LoVo (cell line): ENCODE measurements around the gene XBP1.
"Not testable (repeated sequence)": the region's sequence is repeated elsewhere in the genome, so short reads cannot be mapped to it uniquely, and the experiment has no call there.

ENCODE experiments used
- DNase-seq: peaks from one replicate; pipeline ENCODE4 v3.0.0-alpha.2; 2016; ENCODE audit warnings: low spot score

XBP1 gene

DNA sequence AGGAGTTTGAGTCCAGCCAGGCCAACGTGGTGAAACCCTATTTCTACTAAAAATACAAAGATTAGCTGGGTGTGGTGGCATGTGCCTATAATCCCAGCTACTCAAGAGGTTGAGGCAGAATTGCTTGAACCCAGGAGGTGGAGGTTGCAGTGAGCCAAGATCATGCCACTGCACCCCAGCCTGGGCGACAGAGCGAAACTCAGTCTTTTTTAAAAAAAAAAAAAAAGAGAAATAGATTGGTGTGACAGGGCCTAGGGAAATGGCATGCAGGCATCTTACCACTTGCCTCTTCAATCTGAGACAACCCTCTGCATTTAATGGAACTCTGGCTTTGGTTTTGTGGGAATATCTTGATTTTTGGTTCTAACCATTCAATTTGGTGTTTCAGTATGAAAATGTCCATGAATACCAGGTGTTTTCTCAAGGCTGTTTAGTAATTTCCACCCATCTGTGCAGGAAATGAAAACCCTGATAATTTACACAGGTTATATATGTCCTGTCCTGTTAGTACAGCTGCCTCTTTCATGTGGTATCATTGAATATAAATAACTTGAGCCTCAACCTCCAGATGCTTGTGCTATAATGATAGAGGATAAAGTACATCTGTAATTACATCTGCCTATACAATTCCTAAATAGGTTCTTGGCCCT, 8.4 kb downstream of the XBP1 start:
- DNase-seq, result no peak

DNA sequence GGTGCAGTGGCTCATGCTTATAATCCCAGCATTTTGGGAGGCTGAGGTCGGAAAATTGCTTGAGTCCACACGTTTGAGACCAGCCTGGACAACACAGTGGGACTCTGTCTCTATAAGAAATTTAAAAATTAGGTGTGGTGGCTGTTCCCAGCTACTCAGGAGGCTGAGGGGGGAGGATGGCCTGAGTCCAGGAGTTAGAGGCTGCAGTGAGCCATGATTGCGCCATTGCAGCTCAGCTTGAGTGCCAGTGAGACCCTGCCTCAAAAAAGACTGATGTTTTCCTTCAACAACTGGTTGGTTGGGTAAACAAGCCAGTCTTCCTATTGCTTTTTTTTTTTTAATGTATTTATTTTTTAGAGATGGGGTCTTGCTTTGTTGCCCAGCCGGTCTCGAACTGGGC, 9.2 kb downstream of the XBP1 start:
- DNase-seq, result no peak

DNA sequence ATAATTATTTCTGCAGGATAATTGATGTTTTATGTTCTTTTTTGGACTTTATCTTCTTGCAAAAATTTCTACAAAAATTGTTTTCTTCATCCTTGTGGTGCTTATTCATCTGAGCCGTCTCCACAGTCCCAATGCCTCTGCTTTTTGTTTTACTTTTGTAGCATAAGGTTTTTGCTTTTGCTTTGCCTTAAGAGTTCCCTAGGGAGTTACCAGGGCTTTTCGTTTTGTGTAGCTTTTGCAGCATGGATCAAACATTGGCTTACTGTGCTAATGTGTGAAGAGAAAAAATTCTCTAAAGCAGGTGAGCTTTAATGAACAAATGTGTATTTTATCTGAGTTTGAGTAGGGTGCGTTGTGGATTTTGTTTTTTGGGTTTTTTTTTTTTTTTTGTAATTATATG, 11.8 kb downstream of the XBP1 start:
- no peak for DNase-seq

DNA sequence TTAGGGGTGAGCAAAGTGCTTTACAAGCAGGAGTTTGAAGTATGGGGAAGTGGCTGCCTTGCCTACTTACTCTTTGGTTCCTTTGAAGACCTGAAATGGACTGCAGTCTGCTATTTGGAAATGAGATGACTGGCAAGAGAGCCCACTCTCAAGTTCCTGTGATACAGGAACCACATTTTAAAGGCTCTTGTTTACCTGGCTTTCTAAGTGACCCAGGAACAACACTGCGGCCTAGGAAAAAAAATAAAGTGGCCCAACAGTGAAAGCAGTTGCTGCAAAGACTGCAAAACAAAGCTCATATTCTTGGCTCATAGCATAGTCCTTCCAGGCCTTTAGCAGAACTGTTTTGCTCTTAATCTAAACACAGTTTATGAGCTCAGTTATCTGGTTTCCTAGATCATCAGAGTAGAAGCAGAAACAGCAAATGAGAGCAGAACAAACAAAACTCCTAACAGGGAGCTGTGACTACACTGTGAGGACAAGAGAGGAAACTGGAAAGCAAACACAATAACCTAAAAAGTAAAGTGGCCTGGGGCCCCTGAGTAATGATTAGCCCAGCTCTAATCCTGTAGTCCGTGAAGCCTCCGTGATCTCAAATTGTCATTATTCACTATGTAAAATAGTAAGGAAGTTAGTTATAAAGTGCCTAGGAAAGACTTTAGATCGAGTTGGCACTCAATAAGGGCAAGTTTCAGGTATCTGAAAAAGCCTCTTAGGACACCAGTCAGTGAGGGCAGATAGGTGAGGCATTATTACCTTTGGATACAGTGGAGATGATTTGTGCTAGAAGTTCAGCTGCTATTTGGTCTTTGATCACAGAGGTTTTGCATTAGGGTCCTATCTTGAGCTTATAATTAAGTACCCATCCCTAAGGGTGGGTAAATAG, 16.3 kb downstream of the XBP1 start:
- no peak for DNase-seq

DNA sequence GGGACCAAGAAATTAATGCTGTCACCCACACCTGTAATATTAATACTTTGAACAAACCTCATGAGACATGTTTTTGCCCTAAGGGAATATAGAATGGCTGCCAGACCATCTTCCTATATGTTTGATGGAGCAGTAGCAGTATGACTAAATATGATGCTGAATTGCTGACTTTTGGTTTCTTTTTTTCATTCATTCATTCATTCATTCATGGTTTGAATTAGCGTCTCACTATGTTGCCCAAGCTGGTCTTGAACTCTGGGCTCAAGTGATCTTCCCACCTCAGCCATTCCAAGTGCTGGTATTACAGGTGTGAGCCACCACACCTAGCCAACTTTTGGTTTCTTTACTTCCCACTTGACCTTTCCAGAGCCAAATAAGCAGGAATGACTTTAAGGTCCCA, 20.1 kb downstream of the XBP1 start:
- no peak for DNase-seq

DNA sequence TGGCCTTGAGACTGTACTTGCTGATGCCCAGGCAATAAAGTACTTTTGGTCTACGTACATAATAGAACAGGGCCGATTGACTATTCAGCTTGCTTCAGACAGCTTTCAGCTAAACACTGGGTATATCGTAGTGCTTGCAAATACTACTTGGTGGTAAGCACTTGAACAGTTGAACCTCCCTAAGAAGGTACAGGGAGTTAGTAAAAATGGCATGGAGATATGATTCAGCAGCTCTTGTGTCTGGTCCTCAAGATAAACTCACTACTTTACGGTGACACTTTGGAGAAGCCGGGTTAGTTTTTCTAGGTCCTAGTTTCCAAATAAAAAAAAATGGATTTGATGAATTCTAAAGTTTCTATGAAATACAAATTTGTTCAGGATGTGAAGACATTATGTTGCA, 20.5 kb downstream of the XBP1 start:
- no peak for DNase-seq

DNA sequence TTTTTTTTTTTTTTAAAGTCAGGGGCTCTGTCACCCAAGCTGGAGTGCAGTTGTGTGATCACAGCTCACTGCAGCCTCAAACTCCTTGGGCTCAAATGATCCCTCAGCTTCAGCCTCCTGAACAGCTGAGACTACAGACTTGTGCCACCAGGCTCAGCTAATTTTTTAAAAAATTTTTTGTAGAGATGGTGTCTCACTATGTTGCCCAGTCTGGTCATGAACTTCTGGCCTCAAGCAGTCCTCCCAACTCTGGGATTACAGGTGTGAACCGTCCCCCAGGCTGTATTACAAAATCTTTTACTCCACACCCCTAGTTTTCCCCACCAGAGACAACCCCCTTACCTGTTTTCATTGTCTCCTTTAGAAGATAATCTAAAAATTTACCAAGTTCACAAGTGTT, 26.0 kb downstream of the XBP1 start:
- DNase-seq, result no peak

DNA sequence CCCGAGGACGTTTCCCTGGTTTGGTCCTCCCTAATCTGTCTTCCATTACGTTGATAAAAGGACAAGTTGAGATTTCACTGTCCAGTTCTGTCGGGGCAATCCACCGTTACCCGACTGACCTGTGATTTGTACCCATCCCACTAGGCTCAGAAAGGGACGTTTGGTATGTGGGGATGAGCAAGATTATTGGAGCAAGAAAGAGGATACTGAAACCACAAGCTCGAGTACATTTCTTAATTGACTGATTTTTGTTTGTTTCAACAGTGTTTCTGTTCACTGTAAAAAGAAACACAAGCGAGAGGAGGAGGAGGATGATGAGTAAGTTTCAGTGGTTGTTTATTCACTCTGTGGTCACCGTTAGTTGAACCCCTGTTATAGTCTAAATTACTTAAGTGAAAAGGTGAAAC, 26.9 kb downstream of the XBP1 start:
- no peak for DNase-seq

DNA sequence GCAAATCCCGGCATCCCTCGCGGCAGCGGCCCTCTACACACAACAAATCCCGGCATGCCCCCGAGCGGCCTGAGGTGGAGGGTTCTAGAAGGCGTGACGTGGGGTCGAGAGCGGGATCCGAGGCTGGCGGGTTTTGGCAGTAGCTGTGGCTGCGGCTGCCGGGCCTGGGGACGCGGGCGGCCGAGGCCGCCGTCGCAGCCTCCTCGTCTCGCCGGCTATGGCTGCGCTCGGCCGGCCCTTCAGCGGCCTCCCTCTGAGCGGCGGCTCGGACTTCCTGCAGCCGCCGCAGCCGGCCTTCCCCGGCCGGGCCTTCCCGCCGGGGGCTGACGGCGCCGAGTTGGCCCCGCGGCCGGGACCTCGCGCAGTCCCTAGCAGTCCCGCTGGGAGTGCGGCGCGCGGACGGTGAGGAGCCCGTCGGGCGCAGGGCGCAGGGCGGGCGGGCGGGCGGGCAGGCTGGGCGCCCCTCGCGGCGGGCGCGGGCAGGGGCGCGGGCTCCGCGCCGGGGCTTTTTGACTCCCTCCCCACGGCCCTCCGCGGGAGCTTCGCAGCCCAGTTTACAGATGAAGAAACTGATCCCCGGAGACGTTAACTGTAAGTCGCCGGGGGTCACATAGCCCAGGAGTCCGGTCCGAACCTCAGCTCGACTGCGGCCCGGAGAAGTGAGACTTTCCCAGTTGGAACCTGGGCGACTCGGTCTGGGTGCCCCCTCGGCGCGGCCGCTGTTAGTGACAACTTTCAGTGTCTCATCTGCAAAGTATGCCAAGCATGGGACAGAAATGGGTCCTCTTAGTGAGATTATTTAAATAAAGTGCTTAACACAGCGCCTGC, 27.5 kb downstream of the XBP1 start, which contains the start of gene CCDC117:
CCDC117 (plus strand) TSS at position 63 of the 828 bp plus-strand sequence; CDS start at position 218, 155 bp downstream.
- DNase-seq, result peak; percentile 93

DNA sequence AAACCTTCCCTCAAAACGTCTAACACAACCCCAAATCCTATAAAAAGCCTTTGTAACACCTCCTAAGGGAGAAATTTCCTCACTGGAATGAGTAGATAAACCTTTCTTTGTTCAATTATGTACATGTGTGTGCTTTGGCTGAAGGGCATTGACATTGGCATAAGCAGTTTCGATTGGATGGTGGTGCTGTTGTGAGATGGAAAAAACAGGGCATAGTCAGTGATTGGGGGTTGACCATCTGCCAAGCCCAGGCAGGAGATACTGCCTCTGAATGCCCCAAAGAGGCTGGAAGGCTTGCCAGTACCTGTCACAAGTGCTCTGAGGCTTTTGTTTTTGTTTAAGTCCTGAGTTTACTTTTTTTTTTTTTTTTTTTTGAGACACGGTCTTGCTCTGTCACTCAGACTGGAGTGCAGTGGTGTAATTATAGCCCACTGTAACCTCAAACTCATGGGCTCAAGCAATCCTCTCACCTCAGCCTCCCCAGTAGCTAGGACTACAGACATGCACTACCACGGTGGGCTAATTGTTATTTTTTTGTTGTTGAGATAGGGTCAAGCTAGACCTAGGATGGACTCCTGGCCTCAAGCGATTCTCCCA, 29.1 kb downstream of the XBP1 start:
- DNase-seq, result no peak

DNA sequence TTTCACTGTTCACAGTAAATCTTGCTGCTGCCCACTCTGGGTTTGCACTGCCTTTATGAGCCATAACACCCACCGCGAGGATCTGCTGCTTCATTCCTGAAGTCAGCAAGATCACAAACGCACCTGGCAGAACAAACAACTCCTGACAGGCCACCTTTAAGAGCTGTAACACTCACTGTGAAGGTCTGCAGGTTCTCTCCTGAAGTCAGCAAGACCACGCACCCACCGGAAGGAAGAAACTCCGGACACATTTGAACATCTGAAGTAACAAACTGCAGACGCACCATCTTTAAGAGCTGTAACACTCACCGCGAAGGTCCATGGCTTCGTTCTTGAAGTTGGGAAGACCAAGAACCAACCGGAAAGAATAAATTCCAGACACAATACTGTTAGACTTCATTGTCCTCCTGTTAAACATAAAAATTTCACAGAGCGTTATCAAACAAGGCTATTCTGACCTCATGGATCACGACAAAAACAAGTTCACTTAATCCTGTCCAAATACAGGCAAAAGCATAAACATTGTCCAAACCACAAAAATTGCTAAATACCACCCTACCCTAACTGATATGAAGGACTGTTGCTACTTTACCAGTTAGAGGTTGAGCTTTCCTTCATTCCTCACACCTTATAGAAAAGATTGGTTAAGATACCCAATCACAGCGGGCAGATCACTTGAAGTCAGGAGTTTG, 30.8 kb downstream of the XBP1 start:
- DNase-seq, result no peak

DNA sequence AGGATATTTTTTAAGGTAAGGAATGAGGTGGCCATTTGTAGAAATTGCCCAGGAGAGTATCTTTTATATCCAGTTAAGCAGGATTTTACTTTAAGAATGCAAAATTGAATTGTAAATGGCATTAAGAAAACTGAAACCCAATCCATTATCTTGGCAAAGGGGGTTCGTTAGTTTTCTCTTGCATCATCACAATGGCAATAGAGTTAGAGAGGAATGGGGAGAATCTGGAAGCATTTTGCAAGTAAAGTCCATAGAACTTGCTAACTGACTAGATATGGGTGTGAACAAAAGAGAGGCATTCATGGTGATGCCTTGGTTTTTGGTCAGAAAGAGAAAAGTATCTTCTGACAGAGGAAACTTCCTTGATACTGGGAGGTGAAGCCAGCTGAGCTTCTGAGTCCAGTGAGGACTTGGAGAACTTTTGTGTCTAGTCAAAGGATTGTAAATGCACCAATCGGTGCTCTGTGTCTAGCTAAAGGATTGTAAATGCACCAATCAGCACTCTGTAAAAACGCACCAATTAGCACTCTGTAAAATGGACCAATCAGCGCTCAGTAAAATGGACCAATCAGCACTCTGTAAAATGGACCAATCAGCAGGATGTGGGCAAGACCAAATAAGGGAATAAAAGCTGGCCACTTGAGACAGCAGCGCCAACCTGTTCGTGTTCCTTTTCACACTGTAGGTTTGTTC, 31.5 kb downstream of the XBP1 start:
- DNase-seq, result no peak

DNA sequence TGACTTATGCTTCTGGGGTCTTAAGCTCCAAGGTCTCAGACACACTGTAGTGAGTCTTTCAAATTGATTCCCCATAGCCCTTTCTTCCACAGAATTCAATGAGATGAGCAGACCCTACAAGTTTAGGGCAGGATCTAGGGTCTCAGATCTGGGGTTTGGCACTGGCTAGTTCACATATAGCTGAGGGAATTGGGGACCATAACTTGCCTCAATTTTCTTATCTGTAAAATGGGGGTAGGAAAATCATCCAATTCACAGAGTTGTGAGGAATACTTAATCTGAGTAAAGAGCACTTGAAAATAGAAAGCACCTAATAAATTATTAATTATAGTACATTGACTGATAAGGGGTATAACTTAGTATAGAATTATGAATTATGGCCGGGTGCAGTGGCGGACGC, 33.7 kb downstream of the XBP1 start:
- DNase-seq, result no peak

DNA sequence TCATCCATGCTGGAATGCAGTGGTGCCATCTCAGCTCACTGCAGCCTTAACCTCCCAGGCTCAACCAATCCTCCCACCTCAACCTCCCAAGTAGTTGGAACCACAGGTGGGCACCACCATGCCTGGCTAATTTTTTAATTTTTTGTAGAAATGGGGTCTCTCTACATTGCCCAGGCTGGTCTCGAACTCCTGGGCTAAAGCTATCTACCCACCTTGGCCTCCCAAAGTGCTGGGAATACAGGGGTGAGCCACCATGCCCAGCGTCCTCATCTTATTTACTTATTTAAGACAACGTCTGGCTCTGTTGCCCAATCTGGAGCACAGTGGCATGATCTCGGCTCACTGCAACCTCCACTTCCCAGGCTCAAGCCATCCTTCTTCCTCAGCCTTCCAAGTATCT, 38.4 kb downstream of the XBP1 start:
- DNase-seq, result not testable (repeated sequence)

DNA sequence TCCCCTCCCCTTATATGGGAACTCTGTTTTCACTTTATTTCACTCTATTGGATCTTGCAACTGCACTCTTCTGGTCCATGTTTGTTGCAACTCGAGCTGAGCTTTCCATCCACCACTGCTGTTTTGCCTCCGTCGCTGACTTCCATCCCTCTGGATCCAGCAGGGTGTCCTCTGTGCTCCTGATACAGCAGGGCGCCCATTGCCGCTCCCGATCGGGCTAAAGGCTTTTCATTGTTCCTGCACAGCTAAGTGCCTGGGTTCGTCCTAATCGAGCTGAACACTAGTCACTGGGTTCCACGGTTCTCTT, 39.0 kb downstream of the XBP1 start:
- DNase-seq, result no peak

DNA sequence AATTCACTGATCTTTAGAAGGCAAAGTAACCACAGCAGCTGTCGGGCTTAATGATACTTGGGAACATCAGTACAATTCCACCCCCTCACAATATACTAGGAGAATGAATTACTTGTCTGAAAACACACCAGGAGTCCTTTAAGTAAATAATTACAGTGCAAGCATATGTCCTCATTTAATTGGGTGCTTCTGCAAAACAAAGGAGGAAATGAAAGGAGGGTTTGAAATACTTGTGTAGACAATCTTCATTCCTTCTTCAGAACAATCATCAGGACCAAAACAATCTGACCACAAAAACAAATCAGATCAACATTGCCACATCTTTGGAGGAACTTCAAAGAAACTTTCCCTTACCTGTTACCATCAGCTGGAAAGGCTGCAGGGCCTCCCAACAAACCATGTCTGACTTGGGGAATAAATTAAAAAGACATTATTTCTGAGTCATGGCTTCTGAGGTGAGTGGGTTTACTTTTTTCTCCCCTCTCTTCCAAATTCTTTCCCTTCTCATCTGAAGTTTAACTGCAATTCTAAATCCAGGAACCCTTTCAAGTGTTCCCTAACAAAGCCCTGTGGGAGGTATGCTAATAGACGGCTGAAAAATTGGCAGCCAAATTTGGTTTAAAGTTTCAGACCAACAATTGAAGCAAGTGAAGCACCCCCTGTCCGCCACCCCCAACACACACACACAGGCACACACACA, 40.4 kb downstream of the XBP1 start:
- DNase-seq, result peak; percentile 49

DNA sequence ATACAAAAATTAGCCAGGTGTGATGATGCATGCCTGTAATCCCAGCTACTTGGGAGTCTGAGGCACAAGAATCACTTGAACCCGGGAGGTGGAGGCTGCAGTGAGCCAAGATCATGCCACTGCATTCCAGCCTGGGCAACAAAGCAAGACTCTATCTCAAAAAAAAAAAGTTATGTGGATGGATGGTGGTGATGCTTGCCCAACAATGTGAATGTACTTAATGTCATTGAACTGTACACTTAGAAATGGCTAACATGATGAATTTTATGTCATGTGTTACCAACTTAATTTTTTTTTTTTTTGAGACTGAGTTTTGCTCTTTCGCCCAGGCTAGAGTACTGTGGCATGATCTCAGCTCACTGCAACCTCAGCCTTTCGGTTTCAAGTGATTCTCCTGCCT, 45.9 kb downstream of the XBP1 start:
- not testable (repeated sequence) for DNase-seq

DNA sequence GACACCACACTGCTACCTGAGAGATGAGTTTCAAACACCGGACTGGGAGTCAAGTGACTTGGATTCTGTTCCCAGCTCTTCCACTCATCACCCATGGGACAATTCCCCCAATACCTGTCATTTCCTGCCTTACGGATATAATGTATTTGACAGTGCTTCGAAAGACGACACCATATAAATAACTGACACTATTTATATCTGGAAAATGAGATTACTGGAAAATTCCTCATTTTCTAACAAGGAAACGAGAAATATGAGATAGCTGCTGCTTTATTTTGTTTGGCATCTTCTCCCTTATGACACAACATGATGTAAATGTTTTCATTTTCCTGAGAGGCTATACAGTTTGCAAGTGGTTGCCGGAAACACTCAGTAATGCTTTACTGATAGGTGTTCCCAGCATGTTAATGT, 49.9 kb downstream of the XBP1 start:
- DNase-seq, result no peak
